Gastroesophageal sphincter (tissue), 4 donors: ENCODE measurements around the gene ZNF506. TPM values are rescaled to one million over a fixed set of nuclear protein-coding genes. Genes with fewer than 3 reads are reported as not detected.
"Not testable (repeated sequence)": the region's sequence is repeated elsewhere in the genome, so short reads cannot be mapped to it uniquely, and the experiment has no call there.

Experiments
- ATAC-seq: fragments of 150-250 bp; one replicate; pipeline ENCODE4 v1.9.1; 2016; ENCODE audit warnings: mild to moderate bottlenecking, moderate library complexity
- H3K27ac ChIP-seq, 4 donors: fragments of 200-600 bp; sonication (generic) in 3 of 4; 1 replicate in 3 of 4; 2 replicates in 1 of 4; pipeline ENCODE4 v1.5.1; 2016 to 2019
- H3K27me3 ChIP-seq: fragments of 200-600 bp; sonication (generic); one replicate; pipeline ENCODE4 v1.5.1; 2019
- H3K36me3 ChIP-seq, 2 donors: fragments of 200-600 bp; sonication (generic); one replicate each; pipeline ENCODE4 v1.5.1; 2019; ENCODE audit warnings: control low read depth in 1 of 2
- H3K4me1 ChIP-seq, 3 donors: fragments of 200-600 bp; sonication (generic); 1 replicate in 2 of 3; 2 replicates in 1 of 3; pipeline ENCODE4 v1.5.1; 2016 to 2019; ENCODE audit warnings: control low read depth in 2 of 3
- H3K4me3 ChIP-seq, 2 donors: fragments of 200-600 bp; sonication (generic); one replicate each; pipeline ENCODE4 v1.5.1; 2019; ENCODE audit warnings: mild to moderate bottlenecking in 1 of 2, moderate library complexity in 1 of 2
- H3K9me3 ChIP-seq, 3 donors: fragments of 200-600 bp; sonication (generic); one replicate each; pipeline ENCODE4 v1.5.1; 2017 to 2019; ENCODE audit warnings: control low read depth in 2 of 3
- CTCF ChIP-seq, 4 experiments: fragments of 200-600 bp in 2 of 4; fragments of 450-650 bp in 2 of 4; sonication (generic) in 1 of 4; IDR thresholded peaks; one replicate each; pipeline ENCODE4 v1.5.1; 2017 to 2019; ENCODE audit warnings: antibody characterized with exemption in 4 of 4, mild to moderate bottlenecking in 2 of 4, moderate library complexity in 2 of 4
- EP300 ChIP-seq: sonication (generic); formaldehyde crosslinking; IDR thresholded peaks from one replicate; pipeline ENCODE4 v1.6.1; 2017; ENCODE audit warnings: antibody characterized with exemption, mild to moderate bottlenecking
- POLR2A ChIP-seq, 2 donors: fragments of 450-650 bp; IDR thresholded peaks; one replicate each; pipeline ENCODE4 v1.6.1; 2017; ENCODE audit warnings: antibody characterized with exemption in 2 of 2, mild to moderate bottlenecking in 2 of 2, moderate library complexity in 1 of 2
- POLR2AphosphoS5 ChIP-seq: sonication (generic); formaldehyde crosslinking; IDR thresholded peaks from one replicate; pipeline ENCODE4 v1.6.1; 2017; ENCODE audit warnings: antibody characterized with exemption
- WGBS, 2 donors: methylation state at CpG; one replicate each; pipeline ENCODE4 v1.1.5; 2018; ENCODE audit warnings: low coverage in 1 of 2; 5-methylcytosine and 5-hydroxymethylcytosine counted together
- total RNA-seq, 4 donors: library from RNA; depleted of rRNA; stranded (reverse); fragments of >200 nt; gene quantifications; one replicate each; pipeline ENCODE4 v1.1.0, GENCODE V29; 2016

ZNF506 gene
- total RNA-seq, 4 donors from 2014 or later: 17.7 to 34.2 (median 25.9) TPM

GRCh38 chr19:19835560-19836038 is 14.0 kb upstream of the ZNF506 start:
- TF ChIP-seq POLR2AphosphoS5 (no peak), POLR2A (IDR thresholded peaks at IDR 0.05) (no peak), EP300 (no peak), CTCF (IDR thresholded peaks at IDR 0.05) (no peak)
- Histone ChIP-seq H3K36me3 (no peaks in the 10 kb centered on the region), H3K9me3 (peaks cover 0 to 92% (median 2%) of the 10 kb centered on the region in 3 donors), H3K4me3 (no peak overlapping the region), H3K27ac (no peak overlapping the region), H3K27me3 (no peaks in the 10 kb centered on the region), H3K4me1 (no peaks in the 10 kb centered on the region)
- no peak for ATAC-seq

- H3K27me3 ChIP-seq: no peaks in the 10 kb centered on the region
These were observed 5.3 kb upstream of the ZNF506 start for GRCh38 chr19:19826875-19827274.

GRCh38 chr19:19823916-19824315 is 2.4 kb upstream of the ZNF506 start:
- H3K4me3 ChIP-seq: no peak overlapping the region
- no peak for ATAC-seq
- H3K27me3 ChIP-seq: no peaks in the 10 kb centered on the region
- H3K36me3 ChIP-seq: peaks cover 0 to 6% of the 10 kb centered on the region in 2 donors
- peaks cover 0 to 25% (median 8%) of the 10 kb centered on the region in 3 donors for H3K4me1 ChIP-seq
- H3K9me3 ChIP-seq: peaks cover 0 to 22% (median 0%) of the 10 kb centered on the region in 3 donors
- no peak overlapping the region for H3K27ac ChIP-seq
- 80 to 94% methylated on average over 2 of the region's 2 CpGs for WGBS, 2 donors
- TF ChIP-seq EP300 (no peak), POLR2A (IDR thresholded peaks at IDR 0.05) (no peak), CTCF (IDR thresholded peaks at IDR 0.05) (no peak), POLR2AphosphoS5 (no peak)

More at GRCh38 chr19:19826875-19827274, 5.3 kb upstream of the ZNF506 start:
- peaks cover 0 to 5% (median 0%) of the 10 kb centered on the region in 3 donors for H3K4me1 ChIP-seq
- peaks cover 0 to 51% (median 0%) of the 10 kb centered on the region in 3 donors for H3K9me3 ChIP-seq
- no peak for TF ChIP-seq POLR2A (IDR thresholded peaks at IDR 0.05)
- TF ChIP-seq CTCF (IDR thresholded peaks at IDR 0.05): no peak
- TF ChIP-seq EP300: no peak
- no peak for TF ChIP-seq POLR2AphosphoS5
- H3K27ac ChIP-seq: no peak overlapping the region
- 89 to 100% methylated on average over 1 to 11 of the region's 11 CpGs for WGBS, 2 donors
- H3K36me3 ChIP-seq: no peaks in the 10 kb centered on the region
- no peak for ATAC-seq
- no peak overlapping the region for H3K4me3 ChIP-seq

GRCh38 chr19:19821976-19822375 is 426 bp upstream of the ZNF506 start:
- WGBS, 2 donors: 5 to 6% methylated on average over 11 of the region's 11 CpGs
- not testable (repeated sequence) for ATAC-seq, H3K27me3 ChIP-seq, H3K36me3 ChIP-seq, H3K9me3 ChIP-seq
- peaks cover 0 to 44% (median 8%) of the 10 kb centered on the region in 3 donors for H3K4me1 ChIP-seq
- peak overlapping the region; percentile 77 to 96 (median 90) for H3K27ac ChIP-seq
- H3K4me3 ChIP-seq: peak overlapping the region; percentile 59 to 82

- TF ChIP-seq POLR2A (IDR thresholded peaks at IDR 0.05): no peak
- Histone ChIP-seq H3K36me3 (peaks cover 0 to 12% of the 10 kb centered on the region in 2 donors), H3K4me1 (peaks cover 0 to 50% (median 8%) of the 10 kb centered on the region in 3 donors), H3K9me3 (peaks cover 0 to 3% (median 0%) of the 10 kb centered on the region in 3 donors), H3K27ac (peak overlapping the region; percentile 77 to 96 (median 92)), H3K27me3 (no peaks in the 10 kb centered on the region), H3K4me3 (peak overlapping the region; percentile 59 to 82)
- WGBS, 2 donors: 6 to 32% methylated on average over 3 to 7 of the region's 17 CpGs
- ATAC-seq: no peak
These were observed 703 bp downstream of the ZNF506 start for GRCh38 chr19:19820774-19821320.

- Histone ChIP-seq H3K4me3 (no peak overlapping the region), H3K27ac (no peak overlapping the region), H3K27me3 (no peaks in the 10 kb centered on the region), H3K4me1 (peaks cover 0 to 50% (median 8%) of the 10 kb centered on the region in 3 donors), H3K36me3 (peaks cover 0 to 28% of the 10 kb centered on the region in 2 donors), H3K9me3 (no peaks in the 10 kb centered on the region)
- no peak for TF ChIP-seq EP300
- TF ChIP-seq CTCF (IDR thresholded peaks at IDR 0.05): no peak
- no peak for TF ChIP-seq POLR2A (IDR thresholded peaks at IDR 0.05)
- TF ChIP-seq POLR2AphosphoS5: no peak
- WGBS, 2 donors: 73 to 83% methylated on average over 2 to 3 of the region's 3 CpGs
- ATAC-seq: no peak
These were observed 4.2 kb downstream of the ZNF506 start for GRCh38 chr19:19817357-19817756.
